Embryonic facial prominence (tissue), 1 donor: ENCODE data around the gene OR2A7.
"Not testable (repeated sequence)": the region's sequence is repeated elsewhere in the genome, so short reads cannot be mapped to it uniquely, and the experiment has no call there.

Experiments
- DNase-seq: peaks from one replicate; pipeline ENCODE4 v3.0.0-alpha.2; 2016; ENCODE audit errors: extremely low spot score

Gene OR2A7

DNA sequence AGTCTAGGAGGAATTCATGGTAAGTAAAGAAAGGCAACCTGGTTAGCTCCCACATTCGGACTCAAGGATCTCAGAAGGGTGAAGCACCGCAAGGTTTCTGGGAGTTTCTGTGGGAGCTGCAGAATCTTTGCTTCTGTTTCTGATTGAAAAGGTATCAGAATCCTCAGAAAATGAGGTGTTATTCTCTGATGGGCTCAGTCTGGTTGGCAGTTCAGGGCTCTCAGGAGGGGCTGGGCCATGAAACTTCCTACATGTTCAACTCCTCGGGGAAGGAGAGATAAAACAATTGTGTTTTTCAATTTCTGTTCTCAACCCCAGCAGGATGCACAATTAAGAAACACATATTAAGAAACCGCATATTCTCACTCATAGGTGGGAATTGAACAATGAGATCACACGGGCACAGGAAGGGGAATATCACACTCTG, 9.1 kb downstream of the OR2A7 start:
- no peak for DNase-seq

DNA sequence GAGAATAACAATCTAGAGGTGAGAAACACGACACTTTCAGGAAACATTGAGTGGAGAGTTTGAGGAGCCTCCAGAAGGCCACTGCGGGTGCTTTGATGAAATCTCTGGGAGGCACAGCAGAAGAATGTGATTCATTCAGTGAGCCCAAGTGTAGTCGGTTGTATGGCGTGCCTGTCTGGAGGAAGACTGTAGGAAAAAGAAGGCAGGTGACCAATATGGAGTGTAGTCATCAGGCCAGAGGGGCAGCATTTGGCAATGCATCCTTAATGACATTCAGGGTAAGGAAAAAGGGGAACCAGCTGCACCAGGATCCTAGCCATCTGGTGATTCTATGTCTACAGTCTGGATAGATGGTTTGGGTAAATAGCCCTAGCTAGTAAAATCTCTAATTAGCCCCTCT, 12.3 kb downstream of the OR2A7 start:
- DNase-seq = not testable (repeated sequence)

DNA sequence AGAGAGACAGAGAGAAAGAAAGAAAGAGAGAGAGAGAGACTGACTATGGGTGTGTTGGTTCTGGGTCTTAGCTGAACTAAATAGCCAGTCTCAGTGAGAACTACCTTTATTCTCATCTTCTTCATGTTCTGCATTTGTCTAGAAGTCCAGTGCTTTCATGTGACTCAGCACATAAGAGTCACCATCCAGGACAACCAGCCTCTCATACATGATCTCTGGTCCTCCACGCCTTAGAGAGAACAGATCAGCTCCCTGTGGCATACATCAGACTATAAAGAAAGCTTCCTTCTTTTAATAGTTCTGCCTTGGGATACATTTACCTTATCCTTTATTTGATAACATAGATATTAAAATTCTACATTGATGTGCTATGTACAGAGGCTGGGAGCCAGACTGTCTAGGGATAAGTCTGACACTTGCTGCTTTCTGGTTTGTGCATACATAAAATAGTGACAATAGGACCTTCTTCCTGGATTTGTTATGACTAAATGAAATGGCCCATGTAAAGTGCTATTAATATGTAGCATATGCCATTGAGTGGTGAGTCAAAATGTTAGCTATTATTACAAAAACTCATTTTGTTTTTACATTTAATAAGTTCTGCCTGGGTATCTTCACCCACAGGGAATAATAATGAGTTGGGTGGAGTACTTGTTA, 16.8 kb downstream of the OR2A7 start:
- DNase-seq = not testable (repeated sequence)

DNA sequence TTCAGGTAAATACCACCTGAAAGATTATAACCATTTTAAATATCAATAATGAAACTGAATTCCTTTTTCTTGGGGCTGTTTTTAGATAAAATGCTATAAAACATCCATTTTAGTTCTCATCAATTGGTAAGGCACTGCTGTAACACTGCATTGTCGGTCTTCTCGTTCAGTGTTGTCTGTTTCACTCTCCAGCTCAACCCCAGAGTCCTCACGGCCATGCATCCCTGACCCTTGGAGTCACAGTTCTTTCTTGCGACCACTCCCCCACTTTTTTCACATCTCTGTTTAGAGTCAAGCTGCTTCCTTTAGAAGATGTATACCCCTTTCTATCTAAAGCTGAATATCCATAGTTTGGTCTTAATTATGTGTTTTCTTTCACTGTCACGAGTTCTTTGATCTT, 17.6 kb downstream of the OR2A7 start:
- DNase-seq = not testable (repeated sequence)

DNA sequence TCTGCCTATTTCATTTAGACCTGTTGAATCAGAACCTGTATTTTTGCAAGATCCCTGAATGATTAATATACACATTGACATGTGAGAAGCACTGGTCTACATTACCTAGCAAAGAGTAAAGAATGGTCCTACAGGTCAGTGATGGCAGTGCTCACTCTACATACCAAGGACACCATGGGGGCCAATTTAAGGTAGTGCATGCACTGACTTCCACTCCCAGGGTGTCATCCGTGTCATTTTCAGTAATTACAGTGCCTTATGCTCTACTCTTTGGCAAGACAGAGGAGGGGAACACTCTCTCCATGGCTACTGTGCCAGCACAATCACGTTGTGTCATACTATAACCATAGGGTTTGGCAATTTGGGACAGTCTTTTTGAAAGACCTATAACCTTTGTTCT, 19.2 kb downstream of the OR2A7 start:
- not testable (repeated sequence) for DNase-seq

DNA sequence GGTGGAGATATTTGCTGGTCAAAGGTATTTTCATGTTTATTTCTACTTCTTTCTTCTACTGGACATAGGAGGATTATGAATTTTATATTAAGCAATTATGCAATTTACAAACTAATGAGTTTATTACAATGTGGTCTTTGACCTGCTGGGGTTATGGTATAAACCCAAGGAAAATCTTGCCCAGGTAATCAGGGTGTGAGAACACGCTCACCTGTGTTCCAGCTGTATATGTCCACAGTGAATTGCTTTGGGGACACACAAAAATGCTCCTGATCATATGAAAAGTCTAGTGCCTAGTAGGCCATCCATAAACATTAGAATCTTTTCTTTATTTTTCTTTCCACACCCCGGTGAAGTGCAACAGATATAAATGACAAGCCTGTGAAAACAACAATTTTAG, 25.2 kb downstream of the OR2A7 start, which contains the start of gene OR2A42:
Gene OR2A42 (minus strand): TSS at position 241 of the 400 bp plus-strand sequence. CDS start 6,762 bp downstream, outside the sequence.
- not testable (repeated sequence) for DNase-seq

DNA sequence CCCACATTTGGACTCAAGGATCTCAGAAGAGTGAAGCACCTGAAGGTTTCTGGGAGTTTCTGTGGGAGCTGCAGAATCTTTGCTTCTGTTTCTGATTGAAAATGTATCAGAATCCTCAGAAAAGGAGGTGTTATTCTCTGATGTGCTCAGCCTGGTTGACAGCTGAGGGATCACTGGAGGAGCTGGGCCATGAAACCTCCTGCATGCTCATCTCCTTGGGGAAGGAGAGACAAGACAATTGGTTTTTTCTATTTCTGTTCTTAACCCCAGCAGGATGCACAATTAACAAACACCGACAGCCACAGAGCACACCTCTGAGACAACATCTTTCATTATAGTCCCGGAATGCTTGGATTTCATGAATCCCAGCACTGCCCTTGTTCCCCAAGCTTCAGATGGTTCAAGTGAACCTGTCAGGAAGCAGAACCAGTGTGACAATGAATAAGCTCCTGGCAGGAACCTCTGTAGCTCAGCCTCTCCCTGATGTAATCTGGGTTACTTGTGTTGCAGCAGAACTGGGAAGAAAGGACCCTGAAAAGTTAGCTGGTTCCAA, 26.0 kb downstream of the OR2A7 start:
- DNase-seq = not testable (repeated sequence)

DNA sequence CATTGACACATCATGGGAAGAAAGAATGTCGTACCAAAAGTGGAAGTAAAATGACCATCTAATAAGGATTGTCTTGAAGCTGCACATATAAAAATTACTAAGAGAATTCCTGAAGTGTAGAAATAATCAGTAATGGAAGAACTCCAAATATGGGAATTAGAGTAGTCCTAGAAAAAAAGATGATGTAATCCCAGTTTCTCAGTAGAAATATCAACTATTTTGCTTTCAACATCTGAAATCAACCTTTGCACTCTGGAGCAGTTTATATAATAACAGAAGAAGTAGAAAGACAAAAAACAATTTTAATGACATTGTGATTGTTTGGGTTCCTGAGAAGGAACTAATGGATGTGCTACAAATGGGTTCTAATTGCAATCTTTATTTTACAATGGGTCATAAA, 31.6 kb downstream of the OR2A7 start:
- not testable (repeated sequence) for DNase-seq

DNA sequence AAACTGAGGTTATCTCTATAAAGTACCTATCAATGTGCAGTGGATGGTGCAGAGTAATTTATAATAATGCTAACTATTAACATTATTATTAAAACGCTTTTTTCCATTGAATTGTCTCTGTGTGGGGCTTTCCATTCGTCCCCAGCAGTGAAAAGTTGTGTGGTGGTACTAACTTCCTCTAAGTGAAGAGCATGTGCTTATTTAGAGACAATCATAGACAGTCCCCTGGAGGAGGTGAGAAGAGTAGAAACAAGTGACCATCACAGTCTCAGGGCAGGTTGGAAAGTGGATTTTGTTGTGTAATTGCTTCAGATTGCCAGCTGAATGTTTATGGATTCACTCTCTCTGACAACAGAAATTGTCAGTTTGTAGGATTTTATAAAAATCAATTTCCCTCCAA, 33.6 kb downstream of the OR2A7 start:
- not testable (repeated sequence) for DNase-seq

DNA sequence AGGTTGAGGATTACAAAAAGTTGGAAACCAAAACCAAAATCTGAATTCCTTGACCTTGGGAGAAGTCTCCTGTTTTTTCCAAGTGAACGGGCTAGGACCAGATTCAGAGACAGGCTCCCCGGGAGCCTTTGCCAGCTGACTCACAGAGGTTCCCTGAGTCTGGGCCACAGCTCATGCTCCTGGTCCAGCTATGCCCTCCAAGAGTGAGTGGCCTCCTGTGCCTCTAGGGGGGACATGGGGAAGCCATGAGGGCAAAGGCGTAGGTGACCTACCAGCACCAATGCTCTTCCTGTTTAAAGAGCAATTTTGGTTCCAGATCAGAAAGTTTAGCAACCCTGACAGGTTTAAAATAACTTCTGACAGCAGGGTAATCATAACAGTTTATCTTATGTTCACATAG, 35.8 kb downstream of the OR2A7 start:
- DNase-seq = not testable (repeated sequence)

DNA sequence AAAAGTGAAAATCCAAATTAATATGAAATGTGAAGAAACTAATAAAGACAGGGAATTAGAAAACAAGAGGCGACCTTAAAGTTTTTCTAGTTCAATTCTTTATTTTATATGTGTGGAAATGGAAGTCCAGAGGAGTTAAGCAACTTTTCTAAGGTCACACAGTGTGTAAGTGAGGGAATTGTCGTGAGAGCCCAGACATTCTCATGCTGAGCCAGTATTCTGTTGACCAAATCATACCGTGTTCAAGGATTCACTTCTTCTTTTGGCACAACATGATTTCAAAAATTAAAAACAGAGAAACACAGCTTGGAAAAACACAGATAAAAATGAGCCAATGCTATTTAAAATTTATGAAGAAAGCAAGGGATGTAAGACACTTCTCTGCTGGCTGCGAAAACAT, 37.7 kb downstream of the OR2A7 start:
- DNase-seq = not testable (repeated sequence)

DNA sequence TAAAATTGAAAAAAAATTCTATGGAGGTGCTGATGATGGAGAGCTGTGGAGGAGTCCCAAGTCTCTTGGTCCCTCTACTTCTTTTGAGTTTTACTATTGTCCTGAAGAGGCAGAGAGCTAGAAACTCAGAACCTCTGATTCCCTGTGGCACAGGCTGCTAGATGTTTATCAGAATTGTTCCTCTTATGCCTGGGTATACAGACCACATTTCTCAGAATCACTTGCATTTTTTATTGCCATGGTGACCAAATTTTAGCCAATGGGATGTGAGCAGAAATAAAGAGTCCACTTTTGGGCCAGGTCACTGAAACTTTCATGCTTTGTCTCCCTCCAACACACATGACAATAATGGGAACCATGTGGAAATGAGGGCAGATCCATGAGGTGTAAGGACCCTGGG, 40.9 kb downstream of the OR2A7 start:
- not testable (repeated sequence) for DNase-seq

DNA sequence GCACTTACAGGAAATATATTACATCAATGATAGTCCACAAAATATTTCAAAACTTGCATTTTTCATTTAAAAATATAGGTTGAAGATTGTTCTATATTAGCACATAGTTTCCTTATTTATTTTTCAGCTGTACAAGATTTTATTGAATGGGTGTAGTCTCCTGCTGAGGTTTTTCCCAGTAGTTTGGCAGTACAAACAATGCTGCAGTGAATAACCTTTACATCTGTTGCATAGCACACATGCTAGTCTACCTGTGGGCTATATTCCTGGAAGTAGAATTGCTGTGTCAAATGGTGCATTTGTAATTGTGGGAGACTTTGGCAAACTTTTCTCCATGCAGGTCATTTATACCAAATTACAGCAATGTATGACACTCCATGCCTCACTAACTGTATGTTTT, 44.1 kb downstream of the OR2A7 start:
- DNase-seq = not testable (repeated sequence)

DNA sequence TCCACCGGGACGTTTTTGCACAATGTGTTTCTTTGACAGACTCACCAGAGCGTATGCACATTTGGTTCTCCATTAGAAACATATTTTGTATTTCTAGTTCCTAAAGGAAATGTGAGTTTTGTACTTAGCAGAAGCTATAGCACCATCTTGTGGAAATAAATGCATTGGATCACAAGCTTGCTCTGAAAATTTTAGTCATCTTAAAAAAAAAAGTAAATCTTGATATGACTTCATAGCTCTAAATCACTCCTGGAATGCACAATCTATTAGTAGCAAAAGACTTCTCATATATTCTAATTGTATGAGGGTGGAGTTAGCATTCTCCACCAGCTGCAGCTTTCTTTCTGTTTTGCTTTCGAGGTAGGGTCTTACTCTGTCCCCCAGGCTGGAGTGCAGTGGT, 45.4 kb downstream of the OR2A7 start:
- DNase-seq = not testable (repeated sequence)

DNA sequence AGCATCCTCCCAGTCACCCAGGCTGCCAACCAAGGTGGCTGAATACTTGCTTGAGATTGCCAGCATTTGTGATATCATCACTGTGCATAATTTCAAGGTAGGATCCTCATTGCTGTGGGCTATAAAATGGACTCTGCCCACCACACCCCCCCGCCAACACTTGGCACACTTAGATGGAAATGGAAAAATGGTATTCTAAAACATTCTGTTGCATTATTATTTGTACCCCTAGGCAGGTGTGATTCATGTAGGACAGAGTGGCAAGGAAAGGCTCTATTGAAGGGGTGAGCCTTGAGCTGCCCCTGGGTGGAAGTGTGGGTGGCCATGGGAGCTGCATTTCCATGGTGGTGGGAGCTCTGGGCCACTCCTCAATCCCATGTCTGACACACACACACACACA, 46.0 kb downstream of the OR2A7 start:
- DNase-seq = not testable (repeated sequence)

DNA sequence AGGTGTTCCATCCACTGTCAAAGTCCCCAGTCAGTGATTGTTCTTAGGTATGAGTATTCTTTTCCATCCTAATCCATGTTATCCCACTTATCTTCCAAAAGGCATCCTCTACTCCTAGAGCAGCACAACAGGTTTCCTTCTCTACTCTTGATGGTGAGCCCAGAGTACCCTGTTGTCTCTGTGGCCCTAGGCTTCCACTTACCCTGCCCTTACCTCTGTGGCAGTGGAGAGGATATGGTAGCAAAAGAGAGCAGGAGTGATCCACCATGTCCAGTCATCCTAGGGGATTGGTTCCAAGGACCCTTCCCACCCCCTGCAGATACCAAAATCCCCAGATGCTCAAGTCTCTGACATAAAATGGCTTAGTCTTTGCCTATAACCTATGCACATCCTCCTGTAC, 47.4 kb downstream of the OR2A7 start:
- DNase-seq = not testable (repeated sequence)
